ENCODE results near the gene MXRA7. TPM values are rescaled to one million over a fixed set of nuclear protein-coding genes. Genes with fewer than 3 reads are reported as not detected.

The MXRA7 gene
- total and polyA plus RNA-seq, 2 donors (not counting 3 experiments of a cell fraction or from before 2014, with no cell fraction given), result 49.5 to 95.8 TPM

GRCh38 chr17:76682296-76682695 is 28.5 kb downstream of the MXRA7 start:
- Histone ChIP-seq H2AFZ (ENCODE audit: low read depth, low read length) (no peak overlapping the region), H3K4me1 (ENCODE audit: control insufficient read depth, extremely low read depth, insufficient read depth, low read length) (no peaks in the 10 kb centered on the region), H3K9ac (replicated peaks; ENCODE audit: extremely low read depth, insufficient read depth, low read length) (no peak overlapping the region), H3K27ac (ENCODE audit: insufficient read depth, low read depth, low read length) (no peak overlapping the region), H3K4me3 (replicated peaks in 1 of 3; ENCODE audit: insufficient read depth in 1 of 3, low read depth in 1 of 3, low read length in 3 of 3) (no peak overlapping the region), H4K20me1 (replicated peaks; ENCODE audit: control insufficient read depth, extremely low read depth, insufficient read depth, low read length) (no peaks in the 10 kb centered on the region), H3K79me2 (ENCODE audit: control insufficient read depth, insufficient read depth, low read length) (no peaks in the 10 kb centered on the region), H3K4me2 (ENCODE audit: insufficient read depth, low read length) (no peak overlapping the region), H3K27me3 (ENCODE audit: control insufficient read depth in 2 of 2, insufficient read depth in 2 of 2, low read length in 2 of 2) (no peaks in the 10 kb centered on the region), H3K36me3 (ENCODE audit: control insufficient read depth in 2 of 2, extremely low read depth in 1 of 2, insufficient read depth in 2 of 2, low read length in 2 of 2) (peaks cover 0 to 7% of the 10 kb centered on the region in 2 experiments), H3K9me3 (replicated peaks; ENCODE audit: control insufficient read depth, insufficient read depth, low read length) (no peaks in the 10 kb centered on the region), H3K9me1 (replicated peaks; ENCODE audit: control insufficient read depth, extremely low read depth, insufficient read depth, low read length) (no peaks in the 10 kb centered on the region)
- dilution Hi-C loops (cut with MboI; ENCODE audit: extremely low pct_ligation_motif_present, low sequenced_read_pairs) (no loop called here), intact Hi-C loops (cut with micrococcal nuclease) (no loop called here)
- FAIRE-seq (no peak), DNase-seq (ENCODE audit: low read depth, low spot score) (no peak)
- no peak for TF ChIP-seq JUN (IDR thresholded peaks at IDR 0.05; ENCODE audit: borderline replicate concordance, insufficient read depth, insufficient read length, low read depth)
- no peak for TF ChIP-seq POLR2A (IDR thresholded peaks at IDR 0.05; ENCODE audit: low read depth, low read length)
- TF ChIP-seq EZH2 (IDR thresholded peaks at IDR 0.05; ENCODE audit: borderline replicate concordance, low read depth, low read length, severe bottlenecking), result no peak
- TF ChIP-seq, protein P1, sequence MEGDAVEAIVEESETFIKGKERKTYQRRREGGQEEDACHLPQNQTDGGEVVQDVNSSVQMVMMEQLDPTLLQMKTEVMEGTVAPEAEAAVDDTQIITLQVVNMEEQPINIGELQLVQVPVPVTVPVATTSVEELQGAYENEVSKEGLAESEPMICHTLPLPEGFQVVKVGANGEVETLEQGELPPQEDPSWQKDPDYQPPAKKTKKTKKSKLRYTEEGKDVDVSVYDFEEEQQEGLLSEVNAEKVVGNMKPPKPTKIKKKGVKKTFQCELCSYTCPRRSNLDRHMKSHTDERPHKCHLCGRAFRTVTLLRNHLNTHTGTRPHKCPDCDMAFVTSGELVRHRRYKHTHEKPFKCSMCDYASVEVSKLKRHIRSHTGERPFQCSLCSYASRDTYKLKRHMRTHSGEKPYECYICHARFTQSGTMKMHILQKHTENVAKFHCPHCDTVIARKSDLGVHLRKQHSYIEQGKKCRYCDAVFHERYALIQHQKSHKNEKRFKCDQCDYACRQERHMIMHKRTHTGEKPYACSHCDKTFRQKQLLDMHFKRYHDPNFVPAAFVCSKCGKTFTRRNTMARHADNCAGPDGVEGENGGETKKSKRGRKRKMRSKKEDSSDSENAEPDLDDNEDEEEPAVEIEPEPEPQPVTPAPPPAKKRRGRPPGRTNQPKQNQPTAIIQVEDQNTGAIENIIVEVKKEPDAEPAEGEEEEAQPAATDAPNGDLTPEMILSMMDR (IDR thresholded peaks at IDR 0.05; ENCODE audit: extremely low read depth in 1 of 2, insufficient read depth in 1 of 2, low read depth in 1 of 2, low read length in 2 of 2), result no peak
- no peak for TF ChIP-seq MYC (IDR thresholded peaks at IDR 0.05; ENCODE audit: low read depth, low read length)
- no peak for TF ChIP-seq GATA2 (IDR thresholded peaks at IDR 0.05; ENCODE audit: insufficient read depth, insufficient read length, low read depth, low read length)
- TF ChIP-seq FOS (IDR thresholded peaks at IDR 0.05; ENCODE audit: borderline replicate concordance, insufficient read depth, low read length), result no peak
- TF ChIP-seq, protein P2, sequence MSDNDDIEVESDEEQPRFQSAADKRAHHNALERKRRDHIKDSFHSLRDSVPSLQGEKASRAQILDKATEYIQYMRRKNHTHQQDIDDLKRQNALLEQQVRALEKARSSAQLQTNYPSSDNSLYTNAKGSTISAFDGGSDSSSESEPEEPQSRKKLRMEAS (IDR thresholded peaks at IDR 0.05; ENCODE audit: insufficient read depth, insufficient read length), result no peak
- TF ChIP-seq POLR2AphosphoS5 (IDR thresholded peaks at IDR 0.05; ENCODE audit: insufficient read depth, low read depth, low read length), result no peak
- BruUV-seq (replicated peaks), result no TSS peak
- ChIA-PET CTCF (interaction anchor here (0.9 to 2.6 kb wide), 25 partner anchors 11 to 223 kb away, joined by 3 to 43 read pairs (median 9); partner anchors contain the start of genes AANAT, MXRA7, PRCD and ST6GALNAC2), POLR2A (interaction anchor here (0.7 kb wide), 1 partner anchor 11 kb away, joined by 3 read pairs; no protein-coding TSS in a partner anchor)
